GM13976 (cell line): ENCODE measurements around the gene DLAT.

Source experiments
- DNase-seq: peaks from one replicate; pipeline ENCODE4 v3.0.0; 2012; ENCODE audit warnings: low spot score
- in situ Hi-C: fragments of 300-500 bp; cut with MboI; formaldehyde crosslinking; loops from one replicate; pipeline ENCODE4 v1.12.0; 2022; ENCODE audit warnings: low sequenced_read_pairs, mixed read lengths, inconsistent platforms; ENCODE audit not compliant: unreplicated experiment
- TF ChIP-seq, protein P1 (sequence below): IDR thresholded peaks from 2 replicates; pipeline ENCODE4 v1.5.1; 2012; ENCODE audit warnings: borderline replicate concordance, mild to moderate bottlenecking; ENCODE audit not compliant: insufficient read depth; ENCODE audit errors: extremely low read depth, missing control alignments, control extremely low read depth

The DLAT gene

DNA sequence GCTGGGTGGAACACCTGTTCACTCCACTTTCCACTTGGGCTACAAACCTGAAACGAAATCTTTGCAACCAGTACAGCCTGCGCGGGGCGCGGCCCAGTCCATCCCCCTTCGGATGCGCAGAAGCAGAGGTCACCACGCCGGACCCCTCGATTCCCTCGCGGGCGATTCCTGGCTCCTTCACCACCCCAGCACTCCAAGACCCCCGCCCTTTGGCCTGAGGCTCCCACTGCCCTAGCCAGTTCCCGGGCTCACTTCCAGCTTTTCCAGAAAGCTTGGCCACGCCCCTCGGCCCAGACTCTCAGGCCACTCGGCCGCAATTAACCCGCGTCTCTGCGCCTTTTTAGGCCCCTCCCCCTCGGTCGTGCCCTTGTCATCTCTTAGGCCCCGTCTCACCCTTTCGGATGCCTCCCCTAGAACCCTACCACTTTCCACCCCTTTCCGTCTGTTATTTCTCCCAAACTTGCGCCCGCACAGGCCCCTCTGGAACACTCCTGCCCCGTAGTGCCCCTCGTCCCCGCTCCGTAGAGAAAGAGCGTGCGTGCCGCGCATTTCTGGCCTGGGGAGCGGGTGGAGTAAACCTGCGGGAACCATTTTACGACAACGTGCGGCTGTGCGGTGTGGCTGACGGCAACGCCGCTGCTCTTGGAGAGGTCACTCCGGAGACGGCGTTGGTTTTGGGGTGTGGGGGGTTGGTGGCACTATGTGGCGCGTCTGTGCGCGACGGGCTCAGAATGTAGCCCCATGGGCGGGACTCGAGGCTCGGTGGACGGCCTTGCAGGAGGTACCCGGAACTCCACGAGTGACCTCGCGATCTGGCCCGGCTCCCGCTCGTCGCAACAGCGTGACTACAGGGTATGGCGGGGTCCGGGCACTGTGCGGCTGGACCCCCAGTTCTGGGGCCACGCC, at the start of gene DLAT:
DLAT (plus strand) TSS at position 636 of the 906 bp plus-strand sequence; CDS start at position 701, 65 bp downstream.
- TF ChIP-seq, protein P1, sequence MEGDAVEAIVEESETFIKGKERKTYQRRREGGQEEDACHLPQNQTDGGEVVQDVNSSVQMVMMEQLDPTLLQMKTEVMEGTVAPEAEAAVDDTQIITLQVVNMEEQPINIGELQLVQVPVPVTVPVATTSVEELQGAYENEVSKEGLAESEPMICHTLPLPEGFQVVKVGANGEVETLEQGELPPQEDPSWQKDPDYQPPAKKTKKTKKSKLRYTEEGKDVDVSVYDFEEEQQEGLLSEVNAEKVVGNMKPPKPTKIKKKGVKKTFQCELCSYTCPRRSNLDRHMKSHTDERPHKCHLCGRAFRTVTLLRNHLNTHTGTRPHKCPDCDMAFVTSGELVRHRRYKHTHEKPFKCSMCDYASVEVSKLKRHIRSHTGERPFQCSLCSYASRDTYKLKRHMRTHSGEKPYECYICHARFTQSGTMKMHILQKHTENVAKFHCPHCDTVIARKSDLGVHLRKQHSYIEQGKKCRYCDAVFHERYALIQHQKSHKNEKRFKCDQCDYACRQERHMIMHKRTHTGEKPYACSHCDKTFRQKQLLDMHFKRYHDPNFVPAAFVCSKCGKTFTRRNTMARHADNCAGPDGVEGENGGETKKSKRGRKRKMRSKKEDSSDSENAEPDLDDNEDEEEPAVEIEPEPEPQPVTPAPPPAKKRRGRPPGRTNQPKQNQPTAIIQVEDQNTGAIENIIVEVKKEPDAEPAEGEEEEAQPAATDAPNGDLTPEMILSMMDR: no peak
- DNase-seq: peak; percentile 91
- in situ Hi-C loops: no loop called here

DNA sequence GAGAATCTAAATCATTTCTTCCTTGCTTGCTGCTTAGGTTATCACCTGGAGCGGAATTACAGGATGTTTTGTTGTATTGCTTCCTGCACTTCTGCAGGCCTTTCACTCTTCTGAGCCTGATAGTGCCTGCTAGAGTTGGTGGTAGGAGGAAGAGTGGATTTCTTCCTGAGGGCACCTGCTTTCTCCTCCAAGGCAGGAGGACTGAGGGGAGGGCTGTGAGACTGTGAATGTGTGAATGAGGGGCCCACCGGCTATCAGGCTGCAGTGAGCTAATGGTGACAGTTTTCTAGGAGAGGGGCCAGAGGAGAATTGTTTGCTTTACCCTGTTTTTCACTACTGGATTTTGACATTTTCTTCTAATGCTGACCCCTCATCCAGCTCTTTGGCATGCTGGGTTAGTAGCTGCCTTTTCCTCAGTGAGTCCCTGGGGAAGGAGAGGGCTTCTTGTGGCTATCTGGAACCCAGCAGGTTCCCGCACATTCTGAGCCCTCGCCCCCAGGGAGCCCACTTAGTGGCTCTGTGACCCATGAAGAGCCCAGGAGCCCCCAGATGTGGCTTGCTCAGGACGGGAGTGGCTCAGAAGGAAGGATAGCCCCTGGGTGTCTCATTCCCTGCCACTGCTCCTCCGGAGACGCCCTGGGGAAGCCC, 49.0 kb upstream of the DLAT start:
- in situ Hi-C loops: no loop called here
- TF ChIP-seq, protein P1: no peak
- DNase-seq: no peak

DNA sequence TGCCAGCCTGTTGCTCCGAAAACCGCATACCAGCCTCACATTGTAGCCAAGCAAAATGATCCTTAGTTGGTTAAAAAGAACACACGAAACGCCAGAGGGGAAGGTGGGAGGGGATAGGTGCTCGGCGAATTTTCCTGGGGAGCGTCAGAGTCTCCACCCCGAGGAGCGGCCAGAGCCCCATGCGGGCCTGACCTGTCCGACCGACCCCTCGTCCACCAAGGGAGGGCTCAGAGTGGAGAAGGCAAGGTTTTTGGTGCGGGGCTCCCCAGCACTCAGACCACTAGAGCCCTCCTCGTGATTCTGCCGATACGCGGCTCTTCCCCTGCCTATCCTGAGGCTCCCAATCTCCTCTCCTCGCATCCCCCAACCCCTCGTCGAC, 48.5 kb upstream of the DLAT start:
- DNase-seq: no peak
- in situ Hi-C loops: no loop called here
- TF ChIP-seq, protein P1: no peak

DNA sequence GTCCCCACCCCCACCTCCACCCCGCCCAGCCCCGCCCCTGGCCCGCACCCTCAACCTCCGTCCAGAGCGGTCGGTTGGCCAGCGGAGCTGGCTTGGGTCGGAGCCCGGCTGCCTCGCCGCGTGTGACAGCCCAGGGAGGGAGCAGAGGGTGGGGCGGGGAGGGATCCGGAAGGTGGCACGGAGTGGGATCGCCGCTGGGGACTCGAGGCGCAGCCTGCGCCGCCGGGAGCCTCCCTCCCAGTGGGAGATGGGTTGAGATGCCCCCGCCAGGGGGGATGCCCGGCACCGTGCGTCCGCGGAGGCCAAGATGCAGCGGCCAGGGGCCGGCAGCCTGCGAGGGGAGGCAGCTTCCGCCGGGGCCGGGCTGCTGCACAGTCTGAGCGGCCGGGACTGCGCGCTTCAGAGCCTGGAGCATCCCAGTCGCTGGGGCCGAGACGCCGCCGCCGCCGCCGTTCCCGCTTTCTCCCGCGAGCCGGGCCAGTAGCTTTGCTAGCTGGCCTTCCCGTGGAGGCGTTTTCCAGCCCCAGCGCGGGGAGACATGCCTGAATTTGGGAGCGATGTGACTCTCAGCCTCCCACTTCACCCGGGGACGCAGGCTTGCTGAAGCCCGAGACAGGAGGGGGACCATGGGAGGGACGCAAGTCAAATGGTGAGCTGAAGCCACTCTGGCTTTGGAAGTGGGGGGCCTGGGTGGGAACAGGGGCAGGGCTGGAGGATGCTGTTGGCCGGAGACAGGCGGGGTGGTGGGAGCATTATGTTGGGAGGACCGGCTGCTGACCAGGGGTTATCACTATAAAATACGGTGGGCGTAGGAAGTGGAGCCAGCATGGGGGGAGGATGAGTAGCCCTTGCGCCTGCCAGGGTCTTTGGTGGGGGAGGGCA, 47.8 kb upstream of the DLAT start:
- DNase-seq: peak; percentile 73
- in situ Hi-C loops: no loop called here

DNA sequence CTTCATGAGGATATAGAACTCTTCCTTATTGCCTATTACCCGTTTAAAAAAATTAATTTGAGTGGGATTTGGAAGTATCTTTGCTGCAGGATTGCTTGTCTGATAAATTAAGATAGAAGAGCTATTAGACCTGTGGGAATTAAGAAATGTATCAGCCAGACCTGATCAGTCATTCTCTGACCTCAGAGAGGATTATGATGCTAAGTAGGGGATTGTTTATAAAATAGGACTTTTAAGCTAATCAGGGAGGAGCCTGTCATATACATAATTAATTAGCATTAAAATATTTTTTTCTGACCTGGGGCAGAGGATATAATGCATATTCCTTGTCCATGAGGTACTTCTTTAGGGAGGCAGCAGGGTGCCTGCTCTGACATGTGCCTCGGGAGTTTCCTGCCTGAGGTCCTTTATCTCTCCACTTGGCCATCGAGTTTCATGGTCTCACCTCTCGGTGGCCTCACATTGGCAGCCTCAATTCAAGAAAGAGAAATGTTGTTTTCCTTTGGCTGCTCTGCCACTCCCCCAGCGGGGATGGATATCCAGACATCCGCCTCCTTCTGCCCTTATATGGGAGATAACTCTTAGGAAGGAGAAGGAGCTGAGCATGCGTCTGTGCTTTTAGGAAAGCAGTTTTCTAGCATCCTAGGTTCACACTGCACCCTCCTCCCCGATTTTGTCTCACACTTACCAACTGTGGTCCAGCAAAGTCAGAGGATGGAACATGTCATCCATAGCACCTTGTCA, 47.0 kb upstream of the DLAT start:
- in situ Hi-C loops: no loop called here
- no peak for DNase-seq
- TF ChIP-seq, protein P1: no peak

More for the DNA sequence above, 47.8 kb upstream of the DLAT start:
- TF ChIP-seq, protein P1: no peak
